WTC11 (cell line): ENCODE measurements around the gene DNAI1. TPM values are rescaled to one million over a fixed set of nuclear protein-coding genes. Genes with fewer than 3 reads are reported as not detected.

ENCODE experiments used
- ATAC-seq: fragments of 200-7000 bp; cut with Tn5 transposase; 2 replicates; pipeline ENCODE4 v1.10.0; 2021; ENCODE audit warnings: mild to moderate bottlenecking, moderate library complexity
- CTCF ChIA-PET: fragments of 300-600 bp; sonication (Branson Sonifier 250); formaldehyde crosslinking; loops from one replicate; lab custom pipeline; 2021; ENCODE audit warnings: antibody characterized with exemption; lab: Charles Lee
- POLR2A ChIA-PET: fragments of 350-600 bp; sonication (Branson Sonifier 250); formaldehyde crosslinking; loops from one replicate; lab custom pipeline; 2021; ENCODE audit warnings: antibody characterized with exemption; lab: Charles Lee
- DNase-seq: peaks from one replicate; pipeline ENCODE4 v3.0.0; 2021; ENCODE audit warnings: low spot score
- H3K27ac Mint-ChIP-seq: 2 replicates; pipeline ENCODE4 v1.8.0; 2021; ENCODE audit warnings: mixed read lengths
- H3K27me3 Mint-ChIP-seq: 2 replicates; pipeline ENCODE4 v1.8.0; 2021; ENCODE audit warnings: low read depth, mild to moderate bottlenecking, moderate library complexity, mixed read lengths
- H3K36me3 Mint-ChIP-seq: 2 replicates; pipeline ENCODE4 v1.8.0; 2021; ENCODE audit warnings: mixed read lengths
- H3K4me1 Mint-ChIP-seq: 2 replicates; pipeline ENCODE4 v1.8.0; 2022; ENCODE audit warnings: mixed read lengths
- H3K4me3 Mint-ChIP-seq: 2 replicates; pipeline ENCODE4 v1.8.0; 2021; ENCODE audit warnings: mild to moderate bottlenecking, moderate library complexity, mixed read lengths
- H3K9me3 Mint-ChIP-seq: 2 replicates; pipeline ENCODE4 v1.8.0; 2021; ENCODE audit warnings: mixed read lengths
- ARID4B ChIP-seq: sonication (generic); formaldehyde crosslinking; IDR thresholded peaks from 2 replicates; pipeline ENCODE4 v1.8.0; 2023; ENCODE audit warnings: missing genetic modification reagents, mild to moderate bottlenecking, borderline replicate concordance
- ATF3 ChIP-seq: sonication (generic); formaldehyde crosslinking; conservative IDR thresholded peaks from 2 replicates; pipeline ENCODE4 v1.8.1; 2022; ENCODE audit warnings: mild to moderate bottlenecking, missing genetic modification reagents
- ATF6 ChIP-seq: sonication (generic); formaldehyde crosslinking; IDR thresholded peaks from 2 replicates; pipeline ENCODE4 v1.8.1; 2023; ENCODE audit warnings: mild to moderate bottlenecking, missing genetic modification reagents
- CBFB ChIP-seq: sonication (generic); formaldehyde crosslinking; IDR thresholded peaks from 2 replicates; pipeline ENCODE4 v1.8.1; 2022; ENCODE audit warnings: mild to moderate bottlenecking, low read depth, missing genetic modification reagents
- CREB1 ChIP-seq: sonication (generic); formaldehyde crosslinking; IDR thresholded peaks from 2 replicates; pipeline ENCODE4 v1.8.0; 2023; ENCODE audit warnings: mild to moderate bottlenecking, missing genetic modification reagents
- EMX1 ChIP-seq: fragments of 250-450 bp; sonication (Bioruptor Pico); IDR thresholded peaks from 2 replicates; pipeline ENCODE4 v1.8.0; 2021; ENCODE audit warnings: mild to moderate bottlenecking
- GRHL2 ChIP-seq: fragments of 250-450 bp; sonication (Bioruptor Pico); IDR thresholded peaks from 2 replicates; pipeline ENCODE4 v1.8.0; 2022; ENCODE audit warnings: mild to moderate bottlenecking, moderate library complexity; ENCODE audit not compliant: insufficient replicate concordance, severe bottlenecking
- NR3C1 ChIP-seq: sonication (generic); formaldehyde crosslinking; conservative IDR thresholded peaks from 2 replicates; pipeline ENCODE4 v1.8.1; 2023; ENCODE audit warnings: low read depth, mild to moderate bottlenecking, missing genetic modification reagents
- PRDM15 ChIP-seq: sonication (generic); formaldehyde crosslinking; IDR thresholded peaks from 2 replicates; pipeline ENCODE4 v1.8.0; 2022; ENCODE audit warnings: missing genetic modification reagents
- SP1 ChIP-seq: sonication (generic); formaldehyde crosslinking; conservative IDR thresholded peaks from 2 replicates; pipeline ENCODE4 v1.8.1; 2022; ENCODE audit warnings: missing genetic modification reagents
- ZNF396 ChIP-seq: fragments of 250-450 bp; sonication (Bioruptor Pico); IDR thresholded peaks from 2 replicates; pipeline ENCODE4 v1.8.0; 2021; ENCODE audit warnings: mild to moderate bottlenecking, moderate library complexity, borderline replicate concordance
- ZNF512 ChIP-seq: sonication (generic); formaldehyde crosslinking; IDR thresholded peaks from 2 replicates; pipeline ENCODE4 v1.8.1; 2022; ENCODE audit warnings: missing genetic modification reagents, borderline replicate concordance
- total RNA-seq: library from RNA; stranded (reverse); gene quantifications from 3 replicates; pipeline ENCODE4 v1.2.3, GENCODE V29; 2021
- TF ChIP-seq, protein P1 (sequence below): sonication (generic); formaldehyde crosslinking; IDR thresholded peaks from 2 replicates; pipeline ENCODE4 v1.8.1; 2023; ENCODE audit warnings: mild to moderate bottlenecking, missing genetic modification reagents
- TF ChIP-seq, protein P2 (sequence below): fragments of 250-450 bp; sonication (Bioruptor Pico); IDR thresholded peaks from 2 replicates; pipeline ENCODE4 v1.9.0; 2021; ENCODE audit warnings: mild to moderate bottlenecking
- TF ChIP-seq, protein P3 (sequence below): sonication (generic); formaldehyde crosslinking; IDR thresholded peaks from 2 replicates; pipeline ENCODE4 v1.8.0; 2023; ENCODE audit warnings: missing genetic modification reagents

Gene DNAI1
- total RNA-seq, 1 experiment from 2014 or later: 2.1 TPM

DNA sequence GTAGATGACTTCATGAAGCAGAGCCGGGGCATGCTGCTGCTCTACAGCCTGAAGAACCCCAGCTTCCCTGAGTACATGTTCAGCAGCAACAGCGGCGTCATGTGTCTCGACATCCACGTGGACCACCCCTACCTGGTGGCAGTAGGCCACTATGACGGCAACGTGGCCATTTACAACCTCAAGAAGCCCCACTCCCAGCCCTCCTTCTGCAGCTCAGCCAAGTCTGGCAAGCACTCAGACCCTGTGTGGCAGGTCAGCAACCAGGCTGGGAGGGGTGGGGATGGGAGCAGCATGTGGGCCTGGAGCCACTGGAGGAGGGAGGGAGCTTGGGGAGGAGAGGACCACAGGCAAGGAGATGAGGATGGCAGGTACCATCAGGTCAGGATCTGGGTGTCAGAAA lies 48.0 kb downstream of the DNAI1 start:
- ATAC-seq (no peak), DNase-seq (no peak)
- POLR2A ChIA-PET: interaction anchor here (1.0 kb wide), 1 partner anchor 37 kb away, joined by 3 read pairs; no protein-coding TSS in a partner anchor
- H3K27me3 Mint-ChIP-seq: no peaks in the 10 kb centered on the region
- H3K27ac Mint-ChIP-seq: no peak overlapping the region
- TF ChIP-seq ARID4B (no peak), GRHL2 (CRISPR knock-in tag) (no peak), CBFB (no peak)
- TF ChIP-seq, protein P1, sequence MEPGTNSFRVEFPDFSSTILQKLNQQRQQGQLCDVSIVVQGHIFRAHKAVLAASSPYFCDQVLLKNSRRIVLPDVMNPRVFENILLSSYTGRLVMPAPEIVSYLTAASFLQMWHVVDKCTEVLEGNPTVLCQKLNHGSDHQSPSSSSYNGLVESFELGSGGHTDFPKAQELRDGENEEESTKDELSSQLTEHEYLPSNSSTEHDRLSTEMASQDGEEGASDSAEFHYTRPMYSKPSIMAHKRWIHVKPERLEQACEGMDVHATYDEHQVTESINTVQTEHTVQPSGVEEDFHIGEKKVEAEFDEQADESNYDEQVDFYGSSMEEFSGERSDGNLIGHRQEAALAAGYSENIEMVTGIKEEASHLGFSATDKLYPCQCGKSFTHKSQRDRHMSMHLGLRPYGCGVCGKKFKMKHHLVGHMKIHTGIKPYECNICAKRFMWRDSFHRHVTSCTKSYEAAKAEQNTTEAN (CRISPR knock-in tag): no peak
- H3K4me3 Mint-ChIP-seq: no peak overlapping the region
- CTCF ChIA-PET: interaction anchor here (0.6 to 1.5 kb wide), 4 partner anchors 13 to 103 kb away, joined by 3 to 5 read pairs (median 4); no protein-coding TSS in a partner anchor
- H3K9me3 Mint-ChIP-seq: no peaks in the 10 kb centered on the region
- H3K36me3 Mint-ChIP-seq: no peaks in the 10 kb centered on the region
- peaks cover 30% of the 10 kb centered on the region for H3K4me1 Mint-ChIP-seq

- DNase-seq (no peak), ATAC-seq (no peak)
- Mint-ChIP-seq H3K4me3 (no peak overlapping the region), H3K27ac (no peak overlapping the region), H3K4me1 (peaks cover 39% of the 10 kb centered on the region), H3K27me3 (no peaks in the 10 kb centered on the region), H3K9me3 (no peaks in the 10 kb centered on the region), H3K36me3 (no peaks in the 10 kb centered on the region)
- CTCF ChIA-PET: interaction anchor here (1.3 to 1.4 kb wide), 2 partner anchors 96 to 104 kb away, joined by 3 to 4 read pairs; no protein-coding TSS in a partner anchor
- POLR2A ChIA-PET: no interaction called here
- TF ChIP-seq, protein P2, sequence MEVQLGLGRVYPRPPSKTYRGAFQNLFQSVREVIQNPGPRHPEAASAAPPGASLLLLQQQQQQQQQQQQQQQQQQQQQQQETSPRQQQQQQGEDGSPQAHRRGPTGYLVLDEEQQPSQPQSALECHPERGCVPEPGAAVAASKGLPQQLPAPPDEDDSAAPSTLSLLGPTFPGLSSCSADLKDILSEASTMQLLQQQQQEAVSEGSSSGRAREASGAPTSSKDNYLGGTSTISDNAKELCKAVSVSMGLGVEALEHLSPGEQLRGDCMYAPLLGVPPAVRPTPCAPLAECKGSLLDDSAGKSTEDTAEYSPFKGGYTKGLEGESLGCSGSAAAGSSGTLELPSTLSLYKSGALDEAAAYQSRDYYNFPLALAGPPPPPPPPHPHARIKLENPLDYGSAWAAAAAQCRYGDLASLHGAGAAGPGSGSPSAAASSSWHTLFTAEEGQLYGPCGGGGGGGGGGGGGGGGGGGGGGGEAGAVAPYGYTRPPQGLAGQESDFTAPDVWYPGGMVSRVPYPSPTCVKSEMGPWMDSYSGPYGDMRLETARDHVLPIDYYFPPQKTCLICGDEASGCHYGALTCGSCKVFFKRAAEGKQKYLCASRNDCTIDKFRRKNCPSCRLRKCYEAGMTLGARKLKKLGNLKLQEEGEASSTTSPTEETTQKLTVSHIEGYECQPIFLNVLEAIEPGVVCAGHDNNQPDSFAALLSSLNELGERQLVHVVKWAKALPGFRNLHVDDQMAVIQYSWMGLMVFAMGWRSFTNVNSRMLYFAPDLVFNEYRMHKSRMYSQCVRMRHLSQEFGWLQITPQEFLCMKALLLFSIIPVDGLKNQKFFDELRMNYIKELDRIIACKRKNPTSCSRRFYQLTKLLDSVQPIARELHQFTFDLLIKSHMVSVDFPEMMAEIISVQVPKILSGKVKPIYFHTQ (CRISPR knock-in tag): no peak
- TF ChIP-seq CREB1 (CRISPR knock-in tag) (no peak), EMX1 (CRISPR knock-in tag) (no peak), PRDM15 (CRISPR knock-in tag) (no peak), ZNF396 (no peak), NR3C1 (CRISPR knock-in tag) (no peak), SP1 (CRISPR knock-in tag) (no peak), ATF6 (no peak), ZNF512 (no peak), ATF3 (CRISPR knock-in tag) (no peak)
- TF ChIP-seq, protein P3, sequence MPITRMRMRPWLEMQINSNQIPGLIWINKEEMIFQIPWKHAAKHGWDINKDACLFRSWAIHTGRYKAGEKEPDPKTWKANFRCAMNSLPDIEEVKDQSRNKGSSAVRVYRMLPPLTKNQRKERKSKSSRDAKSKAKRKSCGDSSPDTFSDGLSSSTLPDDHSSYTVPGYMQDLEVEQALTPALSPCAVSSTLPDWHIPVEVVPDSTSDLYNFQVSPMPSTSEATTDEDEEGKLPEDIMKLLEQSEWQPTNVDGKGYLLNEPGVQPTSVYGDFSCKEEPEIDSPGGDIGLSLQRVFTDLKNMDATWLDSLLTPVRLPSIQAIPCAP (CRISPR knock-in tag): no peak
- TF ChIP-seq, protein P1 (CRISPR knock-in tag): no peak
These were observed 49.0 kb downstream of the DNAI1 start for GRCh38 chr9:34507556-34507955.
